Adrenal gland (tissue), 5 donors: ENCODE measurements around the gene TANC1.

Source experiments
- CTCF ChIP-seq, 6 experiments: fragments of 450-650 bp in 4 of 6; fragments of 200-600 bp in 2 of 6; sonication (generic) in 1 of 6; IDR thresholded peaks; 1 replicate in 5 of 6; 2 replicates in 1 of 6; pipeline versions ENCODE4 v1.5.1 to v1.8.0; 2016 to 2021; ENCODE audit warnings: antibody characterized with exemption in 6 of 6, mild to moderate bottlenecking in 2 of 6, moderate library complexity in 1 of 6
- POLR2A ChIP-seq, 2 donors: fragments of 450-650 bp; IDR thresholded peaks; one replicate each; pipeline ENCODE4 v1.6.1; 2017; ENCODE audit warnings: antibody characterized with exemption in 2 of 2, mild to moderate bottlenecking in 2 of 2, moderate library complexity in 1 of 2
- donor health status: DM: no; HTN: no; CAD: no.

GRCh38 chr2:159262904-159263303 lies 294.5 kb downstream of the TANC1 start:
- TF ChIP-seq CTCF (IDR thresholded peaks at IDR 0.05) (no peak), POLR2A (IDR thresholded peaks at IDR 0.05) (no peak)
